SK-N-SH treated with all-trans-retinoic acid at 6 μM for 48 hours (cell line): ENCODE measurements around the gene GCLM.

ENCODE experiments used
- ATAC-seq: fragments of 200-7000 bp; cut with Tn5 transposase; 3 replicates; pipeline ENCODE4 v1.9.1; 2020; ENCODE audit warnings: mild to moderate bottlenecking, moderate library complexity
- BACH2 ChIP-seq: fragments of 250-450 bp; sonication (Bioruptor Pico); IDR thresholded peaks from 2 replicates; pipeline ENCODE4 v1.9.0; 2021; ENCODE audit warnings: mild to moderate bottlenecking, borderline replicate concordance
- CREB5 ChIP-seq: fragments of 250-450 bp; sonication (Bioruptor Pico); IDR thresholded peaks from 2 replicates; pipeline ENCODE4 v1.5.1; 2020; ENCODE audit warnings: low read depth, mild to moderate bottlenecking, moderate library complexity
- CSDC2 ChIP-seq: fragments of 250-450 bp; sonication (Bioruptor Pico); IDR thresholded peaks from 2 replicates; pipeline ENCODE4 v1.5.0; 2020; ENCODE audit warnings: mild to moderate bottlenecking, moderate library complexity
- CSRNP3 ChIP-seq: fragments of 250-450 bp; sonication (Bioruptor Pico); IDR thresholded peaks from 2 replicates; pipeline ENCODE4 v1.5.1; 2021; ENCODE audit warnings: mild to moderate bottlenecking, moderate library complexity
- ESRRG ChIP-seq: fragments of 250-450 bp; sonication (Bioruptor Pico); IDR thresholded peaks from 2 replicates; pipeline ENCODE4 v1.6.1; 2021; ENCODE audit warnings: mild to moderate bottlenecking
- GLIS3 ChIP-seq: fragments of 250-450 bp; sonication (Bioruptor Pico); IDR thresholded peaks from 2 replicates; pipeline ENCODE4 v1.5.0; 2020; ENCODE audit warnings: mild to moderate bottlenecking, moderate library complexity
- ISL1 ChIP-seq: fragments of 250-450 bp; sonication (Bioruptor Pico); IDR thresholded peaks from 2 replicates; pipeline ENCODE4 v2.1.2; 2022; ENCODE audit warnings: mild to moderate bottlenecking, moderate library complexity
- OSR1 ChIP-seq: fragments of 250-450 bp; sonication (Bioruptor Pico); IDR thresholded peaks from 2 replicates; pipeline ENCODE4 v1.8.0; 2022; ENCODE audit warnings: moderate library complexity, mild to moderate bottlenecking, inconsistent platforms
- PATZ1 ChIP-seq: fragments of 250-450 bp; sonication (Bioruptor Pico); IDR thresholded peaks from 2 replicates; pipeline ENCODE4 v1.8.0; 2020; ENCODE audit warnings: mild to moderate bottlenecking, moderate library complexity, borderline replicate concordance
- POU6F1 ChIP-seq: fragments of 250-450 bp; sonication (Bioruptor Pico); IDR thresholded peaks from 2 replicates; pipeline ENCODE4 v1.8.0; 2021; ENCODE audit warnings: low read depth, mild to moderate bottlenecking, moderate library complexity, borderline replicate concordance
- RARB ChIP-seq: fragments of 250-450 bp; sonication (Bioruptor Pico); IDR thresholded peaks from 2 replicates; pipeline ENCODE4 v1.8.0; 2021; ENCODE audit warnings: mild to moderate bottlenecking, moderate library complexity
- TCF4 ChIP-seq: fragments of 250-450 bp; sonication (Bioruptor Pico); IDR thresholded peaks from 2 replicates; pipeline ENCODE4 v1.8.0; 2021; ENCODE audit warnings: mild to moderate bottlenecking, moderate library complexity, borderline replicate concordance
- TOX ChIP-seq: fragments of 250-450 bp; sonication (Bioruptor Pico); IDR thresholded peaks from 2 replicates; pipeline ENCODE4 v1.8.0; 2021; ENCODE audit warnings: mild to moderate bottlenecking, moderate library complexity, borderline replicate concordance
- TSHZ2 ChIP-seq: fragments of 250-450 bp; sonication (Bioruptor Pico); IDR thresholded peaks from 2 replicates; pipeline ENCODE4 v1.5.0; 2020; ENCODE audit warnings: mild to moderate bottlenecking, moderate library complexity
- ZC3H10 ChIP-seq: fragments of 250-450 bp; sonication (Bioruptor Pico); IDR thresholded peaks from 2 replicates; pipeline ENCODE4 v1.5.1; 2021; ENCODE audit warnings: mild to moderate bottlenecking, moderate library complexity
- ZFP3 ChIP-seq: fragments of 250-450 bp; sonication (Bioruptor Pico); IDR thresholded peaks from 2 replicates; pipeline ENCODE4 v1.5.0; 2020; ENCODE audit warnings: mild to moderate bottlenecking, moderate library complexity
- ZNF565 ChIP-seq: fragments of 450-650 bp; formaldehyde crosslinking; conservative IDR thresholded peaks from 2 replicates; pipeline ENCODE4 v1.5.0; 2020; ENCODE audit warnings: low read depth, mild to moderate bottlenecking, moderate library complexity
- ZNF8 ChIP-seq: fragments of 450-650 bp; formaldehyde crosslinking; IDR thresholded peaks from 2 replicates; pipeline ENCODE4 v1.5.0; 2020; ENCODE audit warnings: mild to moderate bottlenecking, moderate library complexity

The GCLM gene

GRCh38 chr1:93888900-93889299 lies 20.3 kb downstream of the GCLM start:
- TF ChIP-seq ESRRG (no peak), POU6F1 (CRISPR knock-in tag) (no peak), ZFP3 (CRISPR knock-in tag) (no peak), CSRNP3 (CRISPR knock-in tag) (no peak), ZNF8 (CRISPR knock-in tag) (no peak), PATZ1 (no peak), ZNF565 (no peak), BACH2 (CRISPR knock-in tag) (no peak), TCF4 (CRISPR knock-in tag) (no peak), OSR1 (CRISPR knock-in tag) (no peak)
- ATAC-seq = no peak

- TF ChIP-seq ESRRG = no peak
- TF ChIP-seq TOX (CRISPR knock-in tag) = no peak
- no peak for TF ChIP-seq CSDC2 (CRISPR knock-in tag)
- no peak for TF ChIP-seq GLIS3 (CRISPR knock-in tag)
- TF ChIP-seq ZC3H10 = no peak
- TF ChIP-seq ZNF8 (CRISPR knock-in tag) = no peak
- no peak for TF ChIP-seq CREB5 (CRISPR knock-in tag)
- no peak for TF ChIP-seq POU6F1 (CRISPR knock-in tag)
- no peak for TF ChIP-seq CSRNP3 (CRISPR knock-in tag)
- no peak for TF ChIP-seq ISL1 (CRISPR knock-in tag)
- TF ChIP-seq ZNF565 = no peak
- TF ChIP-seq RARB (CRISPR knock-in tag) = no peak
- no peak for TF ChIP-seq TSHZ2 (CRISPR knock-in tag)
- TF ChIP-seq TCF4 (CRISPR knock-in tag) = no peak
- no peak for ATAC-seq
Measured at GRCh38 chr1:93882269-93882668, 27.0 kb downstream of the GCLM start.
